Activated CD4-positive, alpha-beta T cell treated with anti-CD3 and anti-CD28 coated beads, Interleukin-2, amount 10 ng/mL, durations not matched to agents 24 days and 14 days (primary cell): ENCODE measurements around the gene SHB. TPM values are rescaled to one million over a fixed set of nuclear protein-coding genes. Genes with fewer than 3 reads are reported as not detected.
"Not testable (repeated sequence)": the region's sequence is repeated elsewhere in the genome, so short reads cannot be mapped to it uniquely, and the experiment has no call there.

ENCODE experiments used
- DNase-seq: peaks from one replicate; pipeline ENCODE4 v3.0.0; 2022
- H3K27ac Mint-ChIP-seq: one replicate; pipeline ENCODE4 v1.8.0; 2022; ENCODE audit warnings: mild to moderate bottlenecking, mixed read lengths
- H3K27me3 Mint-ChIP-seq: one replicate; pipeline ENCODE4 v1.8.0; 2022; ENCODE audit warnings: mixed read lengths
- H3K36me3 Mint-ChIP-seq: one replicate; pipeline ENCODE4 v1.8.0; 2022; ENCODE audit warnings: low read depth, mild to moderate bottlenecking, mixed read lengths
- H3K4me1 Mint-ChIP-seq: one replicate; pipeline ENCODE4 v1.8.0; 2021; ENCODE audit warnings: mixed read lengths
- H3K4me3 Mint-ChIP-seq: one replicate; pipeline ENCODE4 v1.8.0; 2022; ENCODE audit warnings: mild to moderate bottlenecking, moderate library complexity, mixed read lengths
- H3K9me3 Mint-ChIP-seq: one replicate; pipeline ENCODE4 v1.8.0; 2021; ENCODE audit warnings: mixed read lengths
- intact Hi-C: fragments of 100-400 bp; cut with micrococcal nuclease; formaldehyde crosslinking; loops from one replicate; pipeline ENCODE4 v1.15.1; 2023
- total RNA-seq: library from RNA; stranded (reverse); gene quantifications from 2 replicates; pipeline ENCODE4 v1.2.3, GENCODE V29; 2022

The SHB gene
- total RNA-seq, 1 donor from 2014 or later = 2.1 TPM

GRCh38 chr9:37974506-37975173, 94.4 kb downstream of the SHB start:
- DNase-seq = no peak
- intact Hi-C loops = no loop called here
- H3K27ac Mint-ChIP-seq = no peak overlapping the region
- H3K4me3 Mint-ChIP-seq = no peak overlapping the region
- H3K4me1 Mint-ChIP-seq = peaks cover 4% of the 10 kb centered on the region
- H3K9me3 Mint-ChIP-seq = no peaks in the 10 kb centered on the region
- H3K36me3 Mint-ChIP-seq = no peaks in the 10 kb centered on the region
- H3K27me3 Mint-ChIP-seq = no peaks in the 10 kb centered on the region

- no peak for DNase-seq
- H3K4me1 Mint-ChIP-seq = peaks cover 4% of the 10 kb centered on the region
- intact Hi-C loops = no loop called here
These were observed 96.6 kb downstream of the SHB start for GRCh38 chr9:37972351-37972848.

GRCh38 chr9:37971691-37972090, 97.3 kb downstream of the SHB start:
- intact Hi-C loops = no loop called here
- Mint-ChIP-seq H3K27me3 (no peaks in the 10 kb centered on the region), H3K27ac (no peak overlapping the region), H3K4me3 (no peak overlapping the region), H3K36me3 (no peaks in the 10 kb centered on the region), H3K9me3 (no peaks in the 10 kb centered on the region), H3K4me1 (peaks cover 4% of the 10 kb centered on the region)
- DNase-seq = no peak

More at GRCh38 chr9:37972351-37972848, 96.6 kb downstream of the SHB start:
- no peak overlapping the region for H3K4me3 Mint-ChIP-seq
- H3K27ac Mint-ChIP-seq = no peak overlapping the region
- no peaks in the 10 kb centered on the region for H3K27me3 Mint-ChIP-seq
- H3K36me3 Mint-ChIP-seq = no peaks in the 10 kb centered on the region
- no peaks in the 10 kb centered on the region for H3K9me3 Mint-ChIP-seq

GRCh38 chr9:37971108-37971459, 97.9 kb downstream of the SHB start:
- no peaks in the 10 kb centered on the region for H3K36me3 Mint-ChIP-seq
- no peak overlapping the region for H3K27ac Mint-ChIP-seq
- no peak for DNase-seq
- no peaks in the 10 kb centered on the region for H3K9me3 Mint-ChIP-seq
- intact Hi-C loops = no loop called here
- H3K4me3 Mint-ChIP-seq = no peak overlapping the region
- H3K27me3 Mint-ChIP-seq = no peaks in the 10 kb centered on the region
- H3K4me1 Mint-ChIP-seq = peaks cover 4% of the 10 kb centered on the region

GRCh38 chr9:37970301-37971107, 98.5 kb downstream of the SHB start:
- Mint-ChIP-seq H3K36me3 (no peaks in the 10 kb centered on the region), H3K4me1 (peaks cover 9% of the 10 kb centered on the region), H3K27me3 (no peaks in the 10 kb centered on the region), H3K4me3 (no peak overlapping the region), H3K9me3 (no peaks in the 10 kb centered on the region), H3K27ac (no peak overlapping the region)
- no peak for DNase-seq
- intact Hi-C loops = no loop called here

GRCh38 chr9:37969558-37970300, 99.3 kb downstream of the SHB start:
- Mint-ChIP-seq H3K4me1 (peaks cover 13% of the 10 kb centered on the region), H3K4me3 (no peak overlapping the region), H3K36me3 (no peaks in the 10 kb centered on the region), H3K27ac (no peak overlapping the region), H3K9me3 (no peaks in the 10 kb centered on the region), H3K27me3 (no peaks in the 10 kb centered on the region)
- intact Hi-C loops = no loop called here
- no peak for DNase-seq

GRCh38 chr9:37969130-37969529, 99.9 kb downstream of the SHB start:
- Mint-ChIP-seq H3K9me3 (no peaks in the 10 kb centered on the region), H3K4me1 (peaks cover 18% of the 10 kb centered on the region), H3K4me3 (no peak overlapping the region), H3K27ac (no peak overlapping the region), H3K27me3 (no peaks in the 10 kb centered on the region), H3K36me3 (no peaks in the 10 kb centered on the region)
- intact Hi-C loops = no loop called here
- DNase-seq = no peak

GRCh38 chr9:37968228-37968701, 100.8 kb downstream of the SHB start:
- DNase-seq = no peak
- no peaks in the 10 kb centered on the region for H3K9me3 Mint-ChIP-seq
- intact Hi-C loops = no loop called here

GRCh38 chr9:37967761-37968080, 101.3 kb downstream of the SHB start:
- H3K27ac Mint-ChIP-seq = no peak overlapping the region
- DNase-seq = no peak
- H3K4me1 Mint-ChIP-seq = peaks cover 20% of the 10 kb centered on the region
- no peaks in the 10 kb centered on the region for H3K27me3 Mint-ChIP-seq
- no peaks in the 10 kb centered on the region for H3K36me3 Mint-ChIP-seq
- H3K9me3 Mint-ChIP-seq = no peaks in the 10 kb centered on the region
- H3K4me3 Mint-ChIP-seq = no peak overlapping the region
- intact Hi-C loops = no loop called here

More at GRCh38 chr9:37968228-37968701, 100.8 kb downstream of the SHB start:
- H3K36me3 Mint-ChIP-seq = no peaks in the 10 kb centered on the region
- H3K4me3 Mint-ChIP-seq = no peak overlapping the region
- no peaks in the 10 kb centered on the region for H3K27me3 Mint-ChIP-seq
- no peak overlapping the region for H3K27ac Mint-ChIP-seq
- H3K4me1 Mint-ChIP-seq = peaks cover 20% of the 10 kb centered on the region

GRCh38 chr9:37967014-37967760, 101.8 kb downstream of the SHB start:
- DNase-seq = no peak
- Mint-ChIP-seq H3K27ac (no peak overlapping the region), H3K4me1 (peaks cover 20% of the 10 kb centered on the region), H3K4me3 (no peak overlapping the region), H3K27me3 (no peaks in the 10 kb centered on the region), H3K36me3 (no peaks in the 10 kb centered on the region), H3K9me3 (no peaks in the 10 kb centered on the region)
- intact Hi-C loops = no loop called here

GRCh38 chr9:37966412-37967013, 102.5 kb downstream of the SHB start:
- Mint-ChIP-seq H3K27me3 (no peaks in the 10 kb centered on the region), H3K9me3 (no peaks in the 10 kb centered on the region), H3K36me3 (no peaks in the 10 kb centered on the region), H3K4me3 (no peak overlapping the region), H3K4me1 (peaks cover 23% of the 10 kb centered on the region), H3K27ac (no peak overlapping the region)
- intact Hi-C loops = no loop called here
- no peak for DNase-seq

GRCh38 chr9:37965676-37966345, 103.2 kb downstream of the SHB start:
- intact Hi-C loops, H3K27ac Mint-ChIP-seq, H3K4me3 Mint-ChIP-seq, H3K27me3 Mint-ChIP-seq, H3K9me3 Mint-ChIP-seq, H3K36me3 Mint-ChIP-seq, DNase-seq: not testable (repeated sequence)
- H3K4me1 Mint-ChIP-seq = peaks cover 23% of the 10 kb centered on the region

- peaks cover 23% of the 10 kb centered on the region for H3K4me1 Mint-ChIP-seq
- no peak overlapping the region for H3K27ac Mint-ChIP-seq
- no peak overlapping the region for H3K4me3 Mint-ChIP-seq
- DNase-seq = no peak
- intact Hi-C loops = no loop called here
- no peaks in the 10 kb centered on the region for H3K9me3 Mint-ChIP-seq
- H3K27me3 Mint-ChIP-seq = no peaks in the 10 kb centered on the region
- no peaks in the 10 kb centered on the region for H3K36me3 Mint-ChIP-seq
These were observed 103.9 kb downstream of the SHB start for GRCh38 chr9:37965116-37965515.
